Endothelial cell of hepatic sinusoid (primary cell): ENCODE measurements around the gene PLCB1.

Experiments
- in situ Hi-C: cut with HindIII; loops from 2 replicates; pipeline ENCODE4 v1.10.0; 2017; ENCODE audit warnings: low sequenced_read_pairs

Gene PLCB1

GRCh38 chr20:8522168-8522567 lies 390.1 kb downstream of the PLCB1 start:
- in situ Hi-C loops, result no loop called here

- in situ Hi-C loops, result no loop called here
Measured at GRCh38 chr20:8523684-8524083, 391.6 kb downstream of the PLCB1 start.

GRCh38 chr20:8524101-8525016 lies 392.3 kb downstream of the PLCB1 start:
- in situ Hi-C loops, result no loop called here

GRCh38 chr20:8525017-8525343 lies 392.9 kb downstream of the PLCB1 start:
- in situ Hi-C loops, result no loop called here

GRCh38 chr20:8526610-8527009 lies 394.5 kb downstream of the PLCB1 start:
- in situ Hi-C loops, result no loop called here

GRCh38 chr20:8527998-8528723 lies 396.1 kb downstream of the PLCB1 start:
- in situ Hi-C loops, result no loop called here

- in situ Hi-C loops, result no loop called here
Measured at GRCh38 chr20:8530022-8530421, 398.0 kb downstream of the PLCB1 start.

- in situ Hi-C loops, result no loop called here
Measured at GRCh38 chr20:8532169-8532568, 400.1 kb downstream of the PLCB1 start.

- in situ Hi-C loops, result loop anchor here (5.0 kb wide), 1 partner anchor 77 kb away; no protein-coding TSS in a partner anchor
Measured at GRCh38 chr20:8534368-8535160, 402.5 kb downstream of the PLCB1 start.

GRCh38 chr20:8535403-8536261 lies 403.6 kb downstream of the PLCB1 start:
- in situ Hi-C loops, result loop anchor here (5.0 kb wide), 1 partner anchor 78 kb away; no protein-coding TSS in a partner anchor

- in situ Hi-C loops, result loop anchor here (5.0 kb wide), 1 partner anchor 79 kb away; no protein-coding TSS in a partner anchor
Measured at GRCh38 chr20:8536262-8536618, 404.2 kb downstream of the PLCB1 start.

GRCh38 chr20:8540466-8540865 lies 408.4 kb downstream of the PLCB1 start:
- in situ Hi-C loops, result no loop called here

GRCh38 chr20:8542110-8542486 lies 410.0 kb downstream of the PLCB1 start:
- in situ Hi-C loops, result no loop called here

GRCh38 chr20:8545212-8545611 lies 413.1 kb downstream of the PLCB1 start:
- in situ Hi-C loops, result no loop called here

GRCh38 chr20:8547035-8547650 lies 415.1 kb downstream of the PLCB1 start:
- in situ Hi-C loops, result no loop called here

- in situ Hi-C loops, result no loop called here
Measured at GRCh38 chr20:8547968-8548588, 416.0 kb downstream of the PLCB1 start.

- in situ Hi-C loops, result no loop called here
Measured at GRCh38 chr20:8549192-8549591, 417.1 kb downstream of the PLCB1 start.

GRCh38 chr20:8557711-8558110 lies 425.6 kb downstream of the PLCB1 start:
- in situ Hi-C loops, result no loop called here

GRCh38 chr20:8562356-8562755 lies 430.3 kb downstream of the PLCB1 start:
- in situ Hi-C loops, result no loop called here
